ENCODE results near the gene VSTM2B.

Gene VSTM2B

GRCh38 chr19:29516358-29516725, 9.5 kb upstream of the VSTM2B start:
- DNase-seq (ENCODE audit: low read depth), result no peak

GRCh38 chr19:29516821-29517395, 8.9 kb upstream of the VSTM2B start:
- DNase-seq (ENCODE audit: low read depth), result no peak

GRCh38 chr19:29517412-29517811, 8.4 kb upstream of the VSTM2B start:
- no peak for DNase-seq (ENCODE audit: low read depth)

- DNase-seq (ENCODE audit: low read depth), result no peak
Observed at GRCh38 chr19:29517946-29518345, 7.8 kb upstream of the VSTM2B start.

GRCh38 chr19:29519146-29519545, 6.6 kb upstream of the VSTM2B start:
- DNase-seq (ENCODE audit: low read depth), result no peak

GRCh38 chr19:29519931-29520330, 5.9 kb upstream of the VSTM2B start:
- DNase-seq (ENCODE audit: low read depth), result no peak

- no peak for DNase-seq (ENCODE audit: low read depth)
Observed at GRCh38 chr19:29520390-29520789, 5.4 kb upstream of the VSTM2B start.

- DNase-seq (ENCODE audit: low read depth), result no peak
Observed at GRCh38 chr19:29521291-29522075, 4.3 kb upstream of the VSTM2B start.

GRCh38 chr19:29523568-29523967, 2.2 kb upstream of the VSTM2B start:
- DNase-seq (ENCODE audit: low read depth), result no peak

- no peak for DNase-seq (ENCODE audit: low read depth)
Observed at GRCh38 chr19:29524201-29524911, 1.4 kb upstream of the VSTM2B start.

- DNase-seq (ENCODE audit: low read depth), result no peak
Observed at GRCh38 chr19:29524912-29525831, 622 bp upstream of the VSTM2B start.

GRCh38 chr19:29526730-29527499, 1.1 kb downstream of the VSTM2B start:
- peak; percentile 11 for DNase-seq (ENCODE audit: low read depth)

GRCh38 chr19:29527500-29528328, 1.9 kb downstream of the VSTM2B start:
- no peak for DNase-seq (ENCODE audit: low read depth)

- peak; percentile 55 for DNase-seq (ENCODE audit: low read depth)
Observed at GRCh38 chr19:29528350-29528945, 2.7 kb downstream of the VSTM2B start.

- no peak for DNase-seq (ENCODE audit: low read depth)
Observed at GRCh38 chr19:29528946-29529645, 3.3 kb downstream of the VSTM2B start.

- DNase-seq (ENCODE audit: low read depth), result no peak
Observed at GRCh38 chr19:29529646-29530539, 4.1 kb downstream of the VSTM2B start.

GRCh38 chr19:29530540-29531457, 5.0 kb downstream of the VSTM2B start:
- DNase-seq (ENCODE audit: low read depth), result no peak

Measured in stimulated activated CD8-positive, alpha-beta memory T cell treated with anti-CD3 and anti-CD28 coated beads, Interleukin-4, amount 100 ng/mL, for 24 hours (primary cell).